H1 (cell line): ENCODE results near the gene PDE3A. TPM values are rescaled to one million over a fixed set of nuclear protein-coding genes. Genes with fewer than 3 reads are reported as not detected.

Experiments
- CHD1 ChIP-seq: IDR thresholded peaks from 2 replicates; pipeline ENCODE4 v1.6.1; 2012; ENCODE audit warnings: low read depth, low read length, improper control_type of control experiment
- JUN ChIP-seq: IDR thresholded peaks from 2 replicates; pipeline ENCODE4 v1.6.1; 2011; ENCODE audit warnings: low read depth, mild to moderate bottlenecking, improper control_type of control experiment, low read length
- POLR2A ChIP-seq, 2 experiments: IDR thresholded peaks; 1 replicate in 1 of 2; 2 replicates in 1 of 2; pipeline ENCODE4 v1.6.1; 2011; ENCODE audit warnings: low read depth in 2 of 2, low read length in 2 of 2, mild to moderate bottlenecking in 2 of 2; ENCODE audit errors: control extremely low read depth in 1 of 2
- polyA plus RNA-seq, 7 experiments: library from polyadenylated mRNA; depleted of rRNA in 3 of 7; stranded (reverse) in 5 of 7; unstranded in 2 of 7; fragments of >200 nt in 5 of 7; fragments of 200-250 nt in 2 of 7; gene quantifications; 1 replicate in 5 of 7; 2 replicates in 1 of 7; 4 replicates in 1 of 7; pipeline versions ENCODE4 v1.2.1 to v1.2.3, GENCODE V29; 2011 to 2013; ENCODE audit warnings: missing spikeins in 2 of 7, mixed read lengths in 2 of 7
- total RNA-seq: library from RNA; stranded (reverse); fragmentation: NEBNext Ultra II Directional; extraction: Animal tissue kit (Norgen Biotek cat#: 25700); gene quantifications from 2 replicates; pipeline ENCODE4 v1.2.1, GENCODE V29; 2021

The PDE3A gene
- total and polyA plus RNA-seq, 2 of the 8 experiments (the other 6 are each of a cell fraction or from before 2014, with no cell fraction given): 1.4 to 3.4 TPM

DNA sequence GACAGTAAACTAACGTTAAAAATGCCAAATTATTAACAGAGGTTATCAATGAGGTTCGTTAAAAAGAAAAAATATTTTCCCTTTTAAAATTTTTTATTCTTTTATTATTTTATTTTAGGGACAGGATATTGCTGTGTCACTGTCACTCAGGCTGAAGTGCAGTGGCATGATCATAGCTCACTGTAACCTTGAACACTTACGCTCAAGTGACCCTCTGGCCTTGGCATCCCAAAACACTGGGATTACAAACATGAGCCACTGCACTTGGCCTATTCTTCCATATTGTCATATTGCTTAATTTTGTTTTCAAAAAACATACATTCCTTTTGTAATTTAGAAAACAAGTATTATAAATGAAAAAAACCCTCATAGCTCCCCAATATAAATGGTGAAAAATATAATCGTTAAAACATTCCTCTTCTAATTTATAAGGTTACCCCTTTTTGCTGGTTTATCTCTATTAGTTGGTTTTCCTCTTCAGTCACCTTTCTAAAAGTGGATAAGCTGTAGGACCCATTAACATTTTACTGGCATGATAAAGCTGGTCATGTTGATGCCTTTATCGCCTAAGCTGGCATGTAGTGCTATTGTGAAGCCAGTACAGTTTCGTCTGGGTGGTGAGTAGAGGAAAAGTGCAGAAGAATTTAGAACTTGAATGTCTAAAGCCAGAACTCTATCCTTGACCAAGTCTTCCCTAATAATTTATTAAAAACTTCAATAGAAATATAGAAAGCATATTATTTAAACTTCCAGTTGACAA is 27.6 kb downstream of the PDE3A start (continued):
- TF ChIP-seq CHD1: no peak
- TF ChIP-seq JUN: no peak
- no peak for TF ChIP-seq POLR2A (IDR thresholded peaks at IDR 0.05; ENCODE audit: control extremely low read depth in 1 of 2, low read depth in 2 of 2, low read length in 2 of 2)
- TF ChIP-seq, all 59 proteins: peak for 0
